MM.1S (cell line): Measurements from ENCODE around the gene HTRA2.

Experiments
- DNase-seq: peaks from one replicate; pipeline ENCODE4 v3.0.0-alpha.2; 2015
- H2AFZ ChIP-seq: fragments of 300-600 bp; sonication (generic); 2 replicates; pipeline ENCODE4 v1.6.0; 2016; ENCODE audit warnings: antibody characterized with exemption, low read length
- H3F3A ChIP-seq: fragments of 300-600 bp; sonication (generic); 2 replicates; pipeline ENCODE4 v1.6.1; 2016; ENCODE audit warnings: mild to moderate bottlenecking, antibody characterized with exemption, low read length, moderate library complexity, mixed read lengths; ENCODE audit not compliant: insufficient read depth
- H3K27ac ChIP-seq: fragments of 300-600 bp; sonication (generic); 2 replicates; pipeline ENCODE4 v1.5.1; 2016; ENCODE audit warnings: mild to moderate bottlenecking, low read length
- H3K27me3 ChIP-seq: fragments of 300-600 bp; sonication (generic); replicated peaks from 2 replicates; pipeline ENCODE4 v1.6.0; 2016; ENCODE audit warnings: low read length; ENCODE audit not compliant: insufficient read depth
- H3K36me3 ChIP-seq: fragments of 300-600 bp; sonication (generic); replicated peaks from 2 replicates; pipeline ENCODE4 v1.6.1; 2016; ENCODE audit warnings: mild to moderate bottlenecking, low read length, mixed read lengths; ENCODE audit not compliant: insufficient read depth
- H3K4me1 ChIP-seq: fragments of 300-600 bp; sonication (generic); 2 replicates; pipeline ENCODE4 v1.6.1; 2016; ENCODE audit warnings: low read length, mixed read lengths
- H3K4me2 ChIP-seq: fragments of 300-600 bp; sonication (generic); 2 replicates; pipeline ENCODE4 v1.6.0; 2016; ENCODE audit warnings: low read depth, low read length
- H3K4me3 ChIP-seq: fragments of 300-600 bp; sonication (generic); 2 replicates; pipeline ENCODE4 v1.5.1; 2016; ENCODE audit warnings: low read length, mixed read lengths
- H3K79me2 ChIP-seq: fragments of 300-600 bp; sonication (generic); 2 replicates; pipeline ENCODE4 v1.6.1; 2016; ENCODE audit warnings: mixed run types, low read length, mixed read lengths
- H3K9ac ChIP-seq: fragments of 300-600 bp; sonication (generic); 2 replicates; pipeline ENCODE4 v1.6.1; 2016; ENCODE audit warnings: low read length, mixed read lengths
- H3K9me2 ChIP-seq: fragments of 300-600 bp; sonication (generic); replicated peaks from 2 replicates; pipeline ENCODE4 v1.6.1; 2016; ENCODE audit warnings: mild to moderate bottlenecking, low read length, mixed read lengths; ENCODE audit not compliant: insufficient read depth
- H3K9me3 ChIP-seq: fragments of 300-600 bp; sonication (generic); replicated peaks from 2 replicates; pipeline ENCODE4 v1.6.1; 2016; ENCODE audit warnings: mild to moderate bottlenecking, low read length, mixed read lengths; ENCODE audit not compliant: insufficient read depth
- H4K20me1 ChIP-seq: fragments of 300-600 bp; sonication (generic); 2 replicates; pipeline ENCODE4 v1.6.1; 2016; ENCODE audit warnings: mild to moderate bottlenecking, low read length, moderate library complexity, mixed read lengths; ENCODE audit not compliant: insufficient read depth
- CTCF ChIP-seq: fragments of 300-600 bp; sonication (generic); IDR thresholded peaks from 2 replicates; pipeline ENCODE4 v1.5.1; 2016; ENCODE audit warnings: antibody characterized with exemption, low read length, mixed read lengths
- EZH2 ChIP-seq: fragments of 300-600 bp; sonication (generic); optimal IDR thresholded peaks from 2 replicates; pipeline ENCODE3; 2017; ENCODE audit warnings: low read depth, mild to moderate bottlenecking, antibody characterized with exemption, low read length, mixed read lengths
- EZH2phosphoT487 ChIP-seq: fragments of 300-600 bp; sonication (generic); IDR thresholded peaks from 2 replicates; pipeline ENCODE4 v1.6.1; 2018; ENCODE audit warnings: antibody characterized with exemption, low read length

Gene HTRA2

DNA sequence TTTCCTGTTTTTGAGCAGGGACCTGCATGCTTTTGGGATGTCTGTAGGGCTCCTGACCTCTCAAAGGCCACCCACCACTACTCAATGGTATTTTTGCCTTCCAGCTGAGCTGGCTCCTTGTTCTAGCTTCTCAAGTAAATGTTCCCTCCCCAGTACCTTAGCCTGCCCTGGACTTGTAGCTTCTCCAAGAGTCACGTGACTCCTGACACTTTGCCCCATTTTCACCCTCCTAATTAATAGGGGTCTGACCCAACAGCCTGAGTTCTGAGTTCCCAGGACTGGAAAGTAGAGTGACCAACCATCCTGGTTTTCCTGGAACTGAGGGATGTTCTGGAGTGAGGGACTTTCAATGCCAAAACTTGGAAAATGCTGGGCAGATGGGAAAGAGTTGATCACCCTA is 34.3 kb upstream of the HTRA2 start:
- no peak for DNase-seq
- no peak overlapping the region for H3K27ac ChIP-seq
- H4K20me1 ChIP-seq, result no peaks in the 10 kb centered on the region
- H3K36me3 ChIP-seq, result no peaks in the 10 kb centered on the region
- H3K9me3 ChIP-seq, result no peaks in the 10 kb centered on the region
- H3K4me2 ChIP-seq, result no peak overlapping the region
- no peak overlapping the region for H3K9ac ChIP-seq
- no peak for TF ChIP-seq EZH2phosphoT487
- TF ChIP-seq EZH2, result no peak
- no peaks in the 10 kb centered on the region for H3F3A ChIP-seq
- no peaks in the 10 kb centered on the region for H3K79me2 ChIP-seq
- no peaks in the 10 kb centered on the region for H3K9me2 ChIP-seq
- no peak overlapping the region for H3K4me3 ChIP-seq
- H3K27me3 ChIP-seq, result peaks cover 15% of the 10 kb centered on the region
- no peaks in the 10 kb centered on the region for H3K4me1 ChIP-seq
- H2AFZ ChIP-seq, result no peak overlapping the region

GRCh38 chr2:74496997-74497776 is 32.5 kb upstream of the HTRA2 start:
- Histone ChIP-seq H3K9me3 (no peaks in the 10 kb centered on the region), H3F3A (0 out of 2 replicates have a peak, but pooled peaks cover 3% of the 10 kb centered on the region), H3K9me2 (no peaks in the 10 kb centered on the region), H3K4me3 (peak overlapping the region; percentile 49; the same call in 1 of the 2 replicates), H3K27ac (no peak overlapping the region), H3K9ac (no peak overlapping the region), H3K4me1 (no peaks in the 10 kb centered on the region), H3K27me3 (peaks cover 18% of the 10 kb centered on the region), H3K79me2 (no peaks in the 10 kb centered on the region), H2AFZ (no peak overlapping the region), H3K36me3 (no peaks in the 10 kb centered on the region), H4K20me1 (no peaks in the 10 kb centered on the region), H3K4me2 (peak overlapping the region; percentile 71; the same call in 1 of the 2 replicates)
- TF ChIP-seq CTCF (no peak), EZH2phosphoT487 (no peak), EZH2 (no peak)
- no peak for DNase-seq

- Histone ChIP-seq H3K9me2 (no peaks in the 10 kb centered on the region), H3K4me1 (no peaks in the 10 kb centered on the region), H3K4me3 (peak overlapping the region; percentile 49), H3K4me2 (peak overlapping the region; percentile 71), H3F3A (0 out of 2 replicates have a peak, but pooled peaks cover 3% of the 10 kb centered on the region), H3K79me2 (no peaks in the 10 kb centered on the region), H3K9ac (no peak overlapping the region), H2AFZ (peak overlapping the region; percentile 61), H3K27me3 (peaks cover 25% of the 10 kb centered on the region), H3K36me3 (no peaks in the 10 kb centered on the region), H3K9me3 (no peaks in the 10 kb centered on the region), H4K20me1 (no peaks in the 10 kb centered on the region), H3K27ac (no peak overlapping the region)
- DNase-seq, result no peak
- TF ChIP-seq CTCF (no peak), EZH2phosphoT487 (no peak), EZH2 (no peak)
Observed at GRCh38 chr2:74497777-74498499, 31.8 kb upstream of the HTRA2 start.
